Uterus (tissue), 4 donors: ENCODE data around the gene PCNX2. TPM values are rescaled to one million over a fixed set of nuclear protein-coding genes. Genes with fewer than 3 reads are reported as not detected.
"Not testable (repeated sequence)": the region's sequence is repeated elsewhere in the genome, so short reads cannot be mapped to it uniquely, and the experiment has no call there.

ENCODE experiments used
- DNase-seq, 2 donors: peaks; one replicate each; pipeline ENCODE4 v3.0.0-alpha.2; 2019 to 2020
- H3K27ac ChIP-seq, 2 donors: fragments of 200-600 bp; sonication (generic); 1 replicate in 1 of 2; 2 replicates in 1 of 2; pipeline ENCODE4 v1.5.1; 2016 to 2018
- H3K27me3 ChIP-seq, 2 donors: fragments of 200-600 bp; sonication (generic); one replicate each; pipeline ENCODE4 v1.5.1; 2018 to 2019; ENCODE audit warnings: control low read depth in 1 of 2
- H3K36me3 ChIP-seq, 2 donors: fragments of 200-600 bp; sonication (generic); one replicate each; pipeline ENCODE4 v1.5.1; 2019; ENCODE audit warnings: control low read depth in 1 of 2
- H3K4me1 ChIP-seq, 2 donors: fragments of 200-600 bp; sonication (generic); one replicate each; pipeline ENCODE4 v1.5.1; 2018 to 2019; ENCODE audit warnings: control low read depth in 1 of 2
- H3K4me3 ChIP-seq, 2 donors: fragments of 200-600 bp; sonication (generic); 1 replicate in 1 of 2; 2 replicates in 1 of 2; pipeline ENCODE4 v1.5.1; 2018 to 2019; ENCODE audit warnings: mild to moderate bottlenecking in 1 of 2
- H3K9me3 ChIP-seq, 2 donors: fragments of 200-600 bp; sonication (generic); one replicate each; pipeline ENCODE4 v1.5.1; 2019; ENCODE audit warnings: control low read depth in 1 of 2
- POLR2A ChIP-seq, 2 donors: fragments of 450-650 bp; IDR thresholded peaks; one replicate each; pipeline ENCODE4 v1.6.1; 2016; ENCODE audit warnings: antibody characterized with exemption in 2 of 2, mild to moderate bottlenecking in 1 of 2, moderate library complexity in 1 of 2
- intact Hi-C: fragments of 100-400 bp; cut with DNase I; formaldehyde crosslinking; loops from one replicate; pipeline ENCODE4 v1.15.1; 2023; ENCODE audit warnings: low total_unique reads
- total RNA-seq, 4 donors: library from RNA; depleted of rRNA in 3 of 4; stranded (reverse); fragments of >200 nt in 3 of 4; gene quantifications; one replicate each; pipeline versions ENCODE4 v1.1.0 to v1.2.4, GENCODE V29; 2014 to 2023
- TF ChIP-seq, protein P1 (sequence below), 4 experiments: fragments of 200-600 bp in 2 of 4; fragments of 450-650 bp in 2 of 4; sonication (generic) in 2 of 4; IDR thresholded peaks; one replicate each; pipeline ENCODE4 v1.5.1; 2016 to 2019; ENCODE audit warnings: antibody characterized with exemption in 4 of 4, mild to moderate bottlenecking in 2 of 4, moderate library complexity in 1 of 4
- donor health status: DM: yes; HTN: yes; CAD: no.

PCNX2 gene
- total RNA-seq, 4 donors from 2014 or later, result 4.1 to 36.2 (median 14.1) TPM

DNA sequence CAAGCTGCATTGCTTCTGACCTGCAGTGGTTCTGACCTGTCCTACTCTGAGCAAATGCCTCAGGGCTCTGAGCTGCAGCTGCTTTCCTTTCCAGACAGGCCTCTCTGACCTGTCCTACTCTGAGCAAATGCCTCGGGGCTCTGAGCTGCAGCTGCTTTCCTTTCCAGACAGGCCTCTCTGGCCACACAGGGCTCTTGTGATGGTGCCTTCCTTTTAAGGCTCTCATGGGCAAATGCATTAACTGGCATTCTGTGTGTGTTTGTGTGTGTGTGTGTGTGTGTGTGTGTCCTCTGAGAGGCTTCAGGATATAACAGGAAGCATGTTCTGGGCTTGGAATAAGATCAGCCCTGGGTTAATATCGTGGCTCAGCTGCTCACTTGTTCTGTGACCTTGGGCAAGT, 213.8 kb downstream of the PCNX2 start:
- no peak overlapping the region for H3K4me3 ChIP-seq
- no peaks in the 10 kb centered on the region for H3K27me3 ChIP-seq
- H3K27ac ChIP-seq, result no peak overlapping the region
- no peaks in the 10 kb centered on the region for H3K36me3 ChIP-seq
- intact Hi-C loops, result no loop called here
- no peak for DNase-seq
- TF ChIP-seq POLR2A (IDR thresholded peaks at IDR 0.05), result no peak
- TF ChIP-seq, protein P1, sequence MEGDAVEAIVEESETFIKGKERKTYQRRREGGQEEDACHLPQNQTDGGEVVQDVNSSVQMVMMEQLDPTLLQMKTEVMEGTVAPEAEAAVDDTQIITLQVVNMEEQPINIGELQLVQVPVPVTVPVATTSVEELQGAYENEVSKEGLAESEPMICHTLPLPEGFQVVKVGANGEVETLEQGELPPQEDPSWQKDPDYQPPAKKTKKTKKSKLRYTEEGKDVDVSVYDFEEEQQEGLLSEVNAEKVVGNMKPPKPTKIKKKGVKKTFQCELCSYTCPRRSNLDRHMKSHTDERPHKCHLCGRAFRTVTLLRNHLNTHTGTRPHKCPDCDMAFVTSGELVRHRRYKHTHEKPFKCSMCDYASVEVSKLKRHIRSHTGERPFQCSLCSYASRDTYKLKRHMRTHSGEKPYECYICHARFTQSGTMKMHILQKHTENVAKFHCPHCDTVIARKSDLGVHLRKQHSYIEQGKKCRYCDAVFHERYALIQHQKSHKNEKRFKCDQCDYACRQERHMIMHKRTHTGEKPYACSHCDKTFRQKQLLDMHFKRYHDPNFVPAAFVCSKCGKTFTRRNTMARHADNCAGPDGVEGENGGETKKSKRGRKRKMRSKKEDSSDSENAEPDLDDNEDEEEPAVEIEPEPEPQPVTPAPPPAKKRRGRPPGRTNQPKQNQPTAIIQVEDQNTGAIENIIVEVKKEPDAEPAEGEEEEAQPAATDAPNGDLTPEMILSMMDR (IDR thresholded peaks at IDR 0.05), result no peak
- no peaks in the 10 kb centered on the region for H3K4me1 ChIP-seq
- H3K9me3 ChIP-seq, result no peaks in the 10 kb centered on the region

DNA sequence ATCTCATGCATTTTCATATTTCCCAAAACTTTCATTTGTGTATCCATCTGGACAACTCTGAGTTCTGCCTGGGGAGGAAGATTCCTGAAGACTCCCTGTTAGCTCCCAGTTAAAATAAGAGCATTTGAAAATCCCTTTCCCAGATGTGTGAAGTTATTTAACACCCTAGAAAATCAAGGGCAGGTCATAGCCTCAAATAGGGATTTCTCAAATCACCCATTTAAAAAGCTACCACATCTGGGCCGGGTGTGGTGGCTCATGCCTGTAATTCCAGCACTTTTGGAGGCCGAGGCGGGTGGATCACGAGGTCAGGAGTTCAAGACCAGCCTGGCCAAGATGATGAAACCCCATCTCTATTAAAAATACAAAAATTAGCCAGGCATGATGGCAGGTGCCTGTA, 214.7 kb downstream of the PCNX2 start:
- H3K27me3 ChIP-seq, DNase-seq, H3K4me3 ChIP-seq, H3K9me3 ChIP-seq, intact Hi-C loops, H3K4me1 ChIP-seq, H3K36me3 ChIP-seq, H3K27ac ChIP-seq: not testable (repeated sequence)

DNA sequence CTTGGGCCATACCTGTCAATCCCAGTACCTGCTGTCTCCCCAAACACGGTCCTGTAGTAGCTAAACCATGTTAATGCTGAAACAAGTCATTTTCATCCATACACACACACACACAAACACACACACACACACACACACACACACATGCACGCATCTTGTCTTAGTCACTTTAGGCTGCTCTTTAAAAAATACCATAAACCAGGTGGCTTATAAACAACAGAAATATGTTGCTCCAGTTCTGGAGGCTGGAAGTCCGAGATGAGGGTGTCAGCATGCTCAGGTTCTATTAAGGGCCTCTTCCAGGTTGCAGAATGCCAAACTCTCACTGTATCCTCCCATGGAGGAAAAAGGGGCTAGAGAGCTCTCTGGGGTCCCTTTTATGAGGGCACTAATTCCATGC, 215.2 kb downstream of the PCNX2 start:
- Histone ChIP-seq H3K4me3 (no peak overlapping the region), H3K27me3 (no peaks in the 10 kb centered on the region), H3K36me3 (no peaks in the 10 kb centered on the region), H3K9me3 (no peaks in the 10 kb centered on the region), H3K27ac (no peak overlapping the region), H3K4me1 (no peaks in the 10 kb centered on the region)
- DNase-seq, result no peak
- intact Hi-C loops, result no loop called here
- no peak for TF ChIP-seq POLR2A (IDR thresholded peaks at IDR 0.05)
- TF ChIP-seq, protein P1 (IDR thresholded peaks at IDR 0.05), result no peak

DNA sequence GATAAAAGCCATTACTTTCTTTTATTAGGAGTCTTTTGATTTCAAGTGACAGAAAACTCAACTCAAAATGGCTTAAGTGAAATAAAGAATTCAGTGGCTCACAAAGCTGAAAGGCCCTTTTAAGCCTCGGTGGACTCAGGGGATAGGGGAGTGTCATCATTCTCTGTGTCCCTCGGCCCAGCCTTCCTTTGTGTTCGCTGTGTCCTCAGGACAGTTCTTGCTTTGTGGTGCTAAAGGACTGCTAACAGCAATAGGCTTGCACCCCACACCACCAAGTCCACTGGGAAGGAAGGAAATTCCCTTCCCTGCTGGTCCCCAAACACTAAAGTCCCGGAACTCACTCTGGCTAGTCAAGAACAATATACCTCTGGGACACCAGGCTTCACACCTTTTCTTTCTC, 216.0 kb downstream of the PCNX2 start:
- Histone ChIP-seq H3K36me3 (no peaks in the 10 kb centered on the region), H3K9me3 (no peaks in the 10 kb centered on the region), H3K4me1 (no peaks in the 10 kb centered on the region), H3K4me3 (no peak overlapping the region), H3K27me3 (no peaks in the 10 kb centered on the region), H3K27ac (no peak overlapping the region)
- intact Hi-C loops, result no loop called here
- no peak for DNase-seq
- TF ChIP-seq, protein P1 (IDR thresholded peaks at IDR 0.05), result no peak
- no peak for TF ChIP-seq POLR2A (IDR thresholded peaks at IDR 0.05)

DNA sequence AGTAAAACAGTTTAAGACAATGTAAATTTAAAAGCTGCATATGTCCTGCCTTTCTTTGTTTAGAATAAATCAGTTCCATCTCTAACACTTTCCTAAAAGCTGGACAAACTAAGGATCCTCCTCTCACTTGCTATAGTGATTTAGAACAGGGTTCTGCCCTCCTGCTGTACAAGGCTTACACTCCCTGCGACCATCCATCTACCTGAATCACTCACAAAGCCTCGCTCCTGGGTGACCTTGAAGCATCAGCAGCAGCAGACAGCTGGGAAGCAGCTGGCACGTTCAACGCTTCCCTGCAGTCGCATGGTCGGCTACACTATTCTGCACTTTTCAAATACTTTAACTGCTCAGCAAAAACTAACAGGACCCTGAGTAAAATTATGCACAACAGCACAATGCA, 217.1 kb downstream of the PCNX2 start:
- intact Hi-C loops, result no loop called here

More for the DNA sequence above, 217.1 kb downstream of the PCNX2 start:
- Histone ChIP-seq H3K27me3 (no peaks in the 10 kb centered on the region), H3K4me3 (no peak overlapping the region), H3K9me3 (peaks cover 0 to 4% of the 10 kb centered on the region in 2 donors), H3K4me1 (no peaks in the 10 kb centered on the region), H3K27ac (no peak overlapping the region), H3K36me3 (no peaks in the 10 kb centered on the region)
- DNase-seq, result no peak
- TF ChIP-seq, protein P1 (IDR thresholded peaks at IDR 0.05), result no peak
- TF ChIP-seq POLR2A (IDR thresholded peaks at IDR 0.05), result no peak
